DMS153 treated with DMSO at 0.1 percent for 48 hours (cell line): ENCODE measurements around the gene SLC20A1.

Experiments used
- DNase-seq: peaks from one replicate; lab custom pipeline; 2025; ENCODE audit not compliant: unreplicated experiment; lab: John Stamatoyannopoulos, UW

Gene SLC20A1

GRCh38 chr2:112674229-112674628 is 28.5 kb downstream of the SLC20A1 start:
- DNase-seq, result no peak

- DNase-seq, result no peak
Measured at GRCh38 chr2:112679484-112679883, 33.7 kb downstream of the SLC20A1 start.

- DNase-seq, result no peak
Measured at GRCh38 chr2:112680666-112681101, 34.9 kb downstream of the SLC20A1 start.

GRCh38 chr2:112682101-112682500 is 36.4 kb downstream of the SLC20A1 start:
- DNase-seq, result no peak

GRCh38 chr2:112683550-112684414 is 38.0 kb downstream of the SLC20A1 start:
- no peak for DNase-seq

- no peak for DNase-seq
Measured at GRCh38 chr2:112684415-112684775, 38.7 kb downstream of the SLC20A1 start.

- no peak for DNase-seq
Measured at GRCh38 chr2:112685271-112685884, 39.6 kb downstream of the SLC20A1 start.

GRCh38 chr2:112686348-112687217 is 40.8 kb downstream of the SLC20A1 start:
- no peak for DNase-seq

- no peak for DNase-seq
Measured at GRCh38 chr2:112687522-112687921, 41.8 kb downstream of the SLC20A1 start.

GRCh38 chr2:112688086-112688880 is 42.5 kb downstream of the SLC20A1 start:
- no peak for DNase-seq

- no peak for DNase-seq
Measured at GRCh38 chr2:112690853-112691401, 45.2 kb downstream of the SLC20A1 start.

GRCh38 chr2:112691881-112692281 is 46.1 kb downstream of the SLC20A1 start:
- no peak for DNase-seq

- DNase-seq, result peak; percentile 67
Measured at GRCh38 chr2:112692495-112692911, 46.8 kb downstream of the SLC20A1 start.

GRCh38 chr2:112692918-112693317 is 47.2 kb downstream of the SLC20A1 start:
- DNase-seq, result no peak

- no peak for DNase-seq
Measured at GRCh38 chr2:112693596-112693995, 47.9 kb downstream of the SLC20A1 start.

- DNase-seq, result no peak
Measured at GRCh38 chr2:112694182-112694581, 48.4 kb downstream of the SLC20A1 start.

GRCh38 chr2:112698834-112699515 is 53.2 kb downstream of the SLC20A1 start:
- DNase-seq, result no peak

GRCh38 chr2:112699984-112700667 is 54.4 kb downstream of the SLC20A1 start:
- no peak for DNase-seq

- no peak for DNase-seq
Measured at GRCh38 chr2:112701052-112701451, 55.3 kb downstream of the SLC20A1 start.
